Upper lobe of left lung (tissue), 4 donors: Measurements from ENCODE around the gene ST7.

Experiments
- CTCF ChIP-seq, 6 experiments: fragments of 450-650 bp in 4 of 6; fragments of 200-600 bp in 2 of 6; sonication (generic) in 2 of 6; IDR thresholded peaks; one replicate each; pipeline ENCODE4 v1.5.1; 2016 to 2019; ENCODE audit warnings: antibody characterized with exemption in 6 of 6
- POLR2A ChIP-seq, 4 donors: fragments of 450-650 bp; IDR thresholded peaks; one replicate each; pipeline ENCODE4 v1.5.1; 2016 to 2017; ENCODE audit warnings: antibody characterized with exemption in 4 of 4, mild to moderate bottlenecking in 2 of 4
- POLR2AphosphoS5 ChIP-seq, 2 donors: sonication (generic); formaldehyde crosslinking; IDR thresholded peaks; one replicate each; pipeline ENCODE4 v1.5.1; 2017; ENCODE audit warnings: antibody characterized with exemption in 2 of 2

- TF ChIP-seq CTCF (IDR thresholded peaks at IDR 0.05) (no peak), POLR2AphosphoS5 (IDR thresholded peaks at IDR 0.05) (no peak), POLR2A (IDR thresholded peaks at IDR 0.05) (no peak)
Measured at GRCh38 chr7:117155694-117156093, 202.4 kb downstream of the ST7 start.
